HEK293 (cell line): ENCODE measurements around the gene NHSL2.

Source experiments
- BCL11A ChIP-seq: fragments of 450-650 bp; formaldehyde crosslinking; IDR thresholded peaks from 2 replicates; pipeline ENCODE4 v1.5.1; 2016; ENCODE audit warnings: low read depth, missing biosample characterization, missing genetic modification characterization
- BCL11B ChIP-seq: fragments of 450-650 bp; formaldehyde crosslinking; IDR thresholded peaks from 2 replicates; pipeline ENCODE4 v1.5.1; 2016; ENCODE audit warnings: low read depth, missing biosample characterization, missing genetic modification characterization
- KLF10 ChIP-seq: fragments of 450-650 bp; IDR thresholded peaks from 2 replicates; pipeline ENCODE4 v1.5.1; 2018; ENCODE audit warnings: missing biosample characterization, mild to moderate bottlenecking, missing genetic modification characterization
- KLF8 ChIP-seq: fragments of 450-650 bp; formaldehyde crosslinking; IDR thresholded peaks from 2 replicates; pipeline ENCODE4 v1.5.1; 2016; ENCODE audit warnings: missing biosample characterization, missing genetic modification characterization
- MEIS1 ChIP-seq: sonication (generic); formaldehyde crosslinking; IDR thresholded peaks from 2 replicates; pipeline ENCODE4 v1.8.1; 2022; ENCODE audit warnings: missing genetic modification reagents, mild to moderate bottlenecking, borderline replicate concordance
- OSR2 ChIP-seq: fragments of 450-650 bp; formaldehyde crosslinking; IDR thresholded peaks from 2 replicates; pipeline ENCODE4 v1.5.1; 2016; ENCODE audit warnings: missing biosample characterization, missing genetic modification characterization
- PRDM10 ChIP-seq: fragments of 450-650 bp; formaldehyde crosslinking; IDR thresholded peaks from 2 replicates; pipeline ENCODE4 v1.5.1; 2016; ENCODE audit warnings: missing biosample characterization, missing genetic modification characterization
- ZBTB1 ChIP-seq: fragments of 450-650 bp; formaldehyde crosslinking; IDR thresholded peaks from 2 replicates; pipeline ENCODE4 v1.5.1; 2016; ENCODE audit warnings: missing biosample characterization, missing genetic modification characterization
- ZBTB17 ChIP-seq: fragments of 450-650 bp; formaldehyde crosslinking; IDR thresholded peaks from 2 replicates; pipeline ENCODE4 v1.5.1; 2016; ENCODE audit warnings: missing biosample characterization, missing genetic modification characterization
- ZNF121 ChIP-seq: fragments of 450-650 bp; formaldehyde crosslinking; IDR thresholded peaks from 2 replicates; pipeline ENCODE4 v1.5.1; 2016; ENCODE audit warnings: missing biosample characterization, missing genetic modification characterization
- ZNF132 ChIP-seq: fragments of 450-650 bp; formaldehyde crosslinking; IDR thresholded peaks from 2 replicates; pipeline ENCODE4 v1.5.1; 2017; ENCODE audit warnings: missing biosample characterization, missing genetic modification characterization, borderline replicate concordance
- ZNF175 ChIP-seq: fragments of 450-650 bp; formaldehyde crosslinking; IDR thresholded peaks from 2 replicates; pipeline ENCODE4 v1.5.1; 2016; ENCODE audit warnings: missing biosample characterization, missing genetic modification characterization
- ZNF211 ChIP-seq: fragments of 450-650 bp; formaldehyde crosslinking; IDR thresholded peaks from 2 replicates; pipeline ENCODE4 v1.5.1; 2016; ENCODE audit warnings: low read depth, missing biosample characterization, missing genetic modification characterization
- ZNF214 ChIP-seq: fragments of 450-650 bp; formaldehyde crosslinking; IDR thresholded peaks from 2 replicates; pipeline ENCODE4 v1.5.1; 2017; ENCODE audit warnings: missing biosample characterization, mild to moderate bottlenecking, missing genetic modification characterization, borderline replicate concordance
- ZNF302 ChIP-seq: fragments of 450-650 bp; formaldehyde crosslinking; IDR thresholded peaks from 2 replicates; pipeline ENCODE4 v1.5.1; 2016; ENCODE audit warnings: missing biosample characterization, missing genetic modification characterization, low read depth
- ZNF341 ChIP-seq: fragments of 450-650 bp; formaldehyde crosslinking; IDR thresholded peaks from 2 replicates; pipeline ENCODE4; 2016; ENCODE audit warnings: low read depth, missing biosample characterization, missing genetic modification characterization
- ZNF362 ChIP-seq: fragments of 450-650 bp; formaldehyde crosslinking; IDR thresholded peaks from 2 replicates; pipeline ENCODE4 v1.5.1; 2016; ENCODE audit warnings: missing biosample characterization, missing genetic modification characterization
- ZNF391 ChIP-seq: fragments of 450-650 bp; formaldehyde crosslinking; IDR thresholded peaks from 2 replicates; pipeline ENCODE4 v1.5.1; 2016; ENCODE audit warnings: low read depth, missing biosample characterization, missing genetic modification characterization, borderline replicate concordance
- ZNF433 ChIP-seq: fragments of 450-650 bp; formaldehyde crosslinking; IDR thresholded peaks from 2 replicates; pipeline ENCODE4 v1.5.1; 2016; ENCODE audit warnings: missing biosample characterization, missing genetic modification characterization, low read depth
- ZNF48 ChIP-seq: fragments of 450-650 bp; formaldehyde crosslinking; IDR thresholded peaks from 2 replicates; pipeline ENCODE4 v1.5.1; 2016; ENCODE audit warnings: missing biosample characterization, missing genetic modification characterization
- ZNF513 ChIP-seq: fragments of 450-650 bp; IDR thresholded peaks from 2 replicates; pipeline ENCODE4 v1.5.1; 2018; ENCODE audit warnings: missing biosample characterization, missing genetic modification characterization
- ZNF544 ChIP-seq: fragments of 450-650 bp; formaldehyde crosslinking; IDR thresholded peaks from 2 replicates; pipeline ENCODE4 v1.5.0; 2017; ENCODE audit warnings: missing biosample characterization, missing genetic modification characterization
- ZNF560 ChIP-seq: fragments of 450-650 bp; formaldehyde crosslinking; IDR thresholded peaks from 2 replicates; pipeline ENCODE4 v1.5.1; 2017; ENCODE audit warnings: missing biosample characterization, missing genetic modification characterization, borderline replicate concordance
- ZNF629 ChIP-seq: fragments of 450-650 bp; formaldehyde crosslinking; IDR thresholded peaks from 2 replicates; pipeline ENCODE4 v1.5.1; 2017; ENCODE audit warnings: missing biosample characterization, missing genetic modification characterization
- ZNF701 ChIP-seq: fragments of 450-650 bp; formaldehyde crosslinking; IDR thresholded peaks from 2 replicates; pipeline ENCODE4 v1.5.1; 2016; ENCODE audit warnings: missing biosample characterization, missing genetic modification characterization
- ZNF76 ChIP-seq: fragments of 450-650 bp; formaldehyde crosslinking; IDR thresholded peaks from 2 replicates; pipeline ENCODE4; 2016; ENCODE audit warnings: low read depth, missing biosample characterization, missing genetic modification characterization, borderline replicate concordance
- ZNF777 ChIP-seq: fragments of 450-650 bp; formaldehyde crosslinking; IDR thresholded peaks from 2 replicates; pipeline ENCODE4 v1.5.1; 2017; ENCODE audit warnings: missing biosample characterization, missing genetic modification characterization, borderline replicate concordance
- ZSCAN16 ChIP-seq: fragments of 450-650 bp; formaldehyde crosslinking; IDR thresholded peaks from 2 replicates; pipeline ENCODE4 v1.5.1; 2016; ENCODE audit warnings: missing biosample characterization, missing genetic modification characterization
- TF ChIP-seq, protein P1 (sequence below): fragments of 450-650 bp; formaldehyde crosslinking; optimal IDR thresholded peaks from 2 replicates; pipeline ENCODE3; 2016; ENCODE audit warnings: missing biosample characterization, mild to moderate bottlenecking, missing genetic modification characterization
- TF ChIP-seq, protein P2 (sequence below): fragments of 450-650 bp; formaldehyde crosslinking; IDR thresholded peaks from 2 replicates; pipeline ENCODE4 v1.5.1; 2016; ENCODE audit warnings: missing biosample characterization, missing genetic modification characterization
- TF ChIP-seq, protein P3 (sequence below): fragments of 450-650 bp; formaldehyde crosslinking; IDR thresholded peaks from 2 replicates; pipeline ENCODE4 v1.5.1; 2016; ENCODE audit warnings: missing biosample characterization, missing genetic modification characterization

NHSL2 gene

DNA sequence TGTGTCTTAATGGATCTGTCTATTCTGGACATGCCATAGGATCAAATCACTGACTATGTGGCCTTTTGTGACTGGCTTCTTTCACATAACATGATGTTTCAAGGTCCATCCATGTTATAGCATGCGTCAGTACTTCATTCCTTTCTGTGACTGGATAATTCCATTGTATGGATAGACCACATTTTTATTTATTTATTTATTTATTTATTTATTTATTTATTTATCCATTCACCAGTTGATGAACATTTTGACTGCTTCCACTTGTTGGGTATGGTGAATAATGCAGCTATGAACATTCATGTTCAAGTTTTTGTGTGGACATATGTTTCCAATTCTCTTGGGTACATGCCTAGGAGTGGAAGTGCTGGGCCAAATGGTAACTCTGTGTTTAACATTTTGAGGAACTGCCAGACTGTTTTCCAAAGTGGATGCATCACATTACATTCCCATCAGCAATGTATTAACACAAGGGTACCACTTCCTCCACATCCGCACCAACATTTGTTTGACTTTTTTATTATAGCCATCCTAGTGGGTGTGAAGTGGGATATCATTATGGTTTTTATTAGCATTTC, 207.1 kb downstream of the NHSL2 start (continued):
- TF ChIP-seq, protein P1, sequence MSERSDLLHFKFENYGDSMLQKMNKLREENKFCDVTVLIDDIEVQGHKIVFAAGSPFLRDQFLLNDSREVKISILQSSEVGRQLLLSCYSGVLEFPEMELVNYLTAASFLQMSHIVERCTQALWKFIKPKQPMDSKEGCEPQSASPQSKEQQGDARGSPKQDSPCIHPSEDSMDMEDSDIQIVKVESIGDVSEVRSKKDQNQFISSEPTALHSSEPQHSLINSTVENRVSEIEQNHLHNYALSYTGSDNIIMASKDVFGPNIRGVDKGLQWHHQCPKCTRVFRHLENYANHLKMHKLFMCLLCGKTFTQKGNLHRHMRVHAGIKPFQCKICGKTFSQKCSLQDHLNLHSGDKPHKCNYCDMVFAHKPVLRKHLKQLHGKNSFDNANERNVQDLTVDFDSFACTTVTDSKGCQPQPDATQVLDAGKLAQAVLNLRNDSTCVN (tag by site-specific recombination): no peak
- TF ChIP-seq, protein P2, sequence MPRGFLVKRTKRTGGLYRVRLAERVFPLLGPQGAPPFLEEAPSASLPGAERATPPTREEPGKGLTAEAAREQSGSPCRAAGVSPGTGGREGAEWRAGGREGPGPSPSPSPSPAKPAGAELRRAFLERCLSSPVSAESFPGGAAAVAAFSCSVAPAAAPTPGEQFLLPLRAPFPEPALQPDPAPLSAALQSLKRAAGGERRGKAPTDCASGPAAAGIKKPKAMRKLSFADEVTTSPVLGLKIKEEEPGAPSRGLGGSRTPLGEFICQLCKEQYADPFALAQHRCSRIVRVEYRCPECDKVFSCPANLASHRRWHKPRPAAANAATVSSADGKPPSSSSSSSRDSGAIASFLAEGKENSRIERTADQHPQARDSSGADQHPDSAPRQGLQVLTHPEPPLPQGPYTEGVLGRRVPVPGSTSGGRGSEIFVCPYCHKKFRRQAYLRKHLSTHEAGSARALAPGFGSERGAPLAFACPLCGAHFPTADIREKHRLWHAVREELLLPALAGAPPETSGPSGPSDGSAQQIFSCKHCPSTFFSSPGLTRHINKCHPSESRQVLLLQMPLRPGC (tag by site-specific recombination): no peak
- TF ChIP-seq ZNF48 (tag by site-specific recombination) (no peak), ZNF513 (tag by site-specific recombination) (no peak), ZBTB1 (peak; percentile 72; the same call in 1 of the 2 replicates), ZNF777 (no peak), KLF8 (tag by site-specific recombination) (no peak), ZNF211 (tag by site-specific recombination) (no peak), ZNF341 (peak; percentile 49; the same call in 1 of the 2 replicates), ZNF560 (tag by site-specific recombination) (peak; percentile 94), ZNF391 (no peak), MEIS1 (CRISPR knock-in tag) (no peak), ZNF701 (no peak), BCL11A (tag by site-specific recombination) (no peak), ZNF175 (tag by site-specific recombination) (no peak), ZNF362 (no peak), ZNF121 (tag by site-specific recombination) (0 out of 2 replicates have a peak, but pooled peaks have one; percentile 14), ZNF629 (tag by site-specific recombination) (peak; percentile 72), BCL11B (tag by site-specific recombination) (no peak), ZBTB17 (tag by site-specific recombination) (no peak), KLF10 (tag by site-specific recombination) (no peak), ZNF132 (tag by site-specific recombination) (no peak), PRDM10 (no peak), ZNF302 (tag by site-specific recombination) (no peak), ZNF433 (tag by site-specific recombination) (peak; percentile 95), ZNF214 (tag by site-specific recombination) (no peak; the same call in 1 of the 2 replicates), OSR2 (tag by site-specific recombination) (no peak), ZSCAN16 (no peak), ZNF544 (tag by site-specific recombination) (no peak), ZNF76 (tag by site-specific recombination) (no peak)
- TF ChIP-seq, protein P3, sequence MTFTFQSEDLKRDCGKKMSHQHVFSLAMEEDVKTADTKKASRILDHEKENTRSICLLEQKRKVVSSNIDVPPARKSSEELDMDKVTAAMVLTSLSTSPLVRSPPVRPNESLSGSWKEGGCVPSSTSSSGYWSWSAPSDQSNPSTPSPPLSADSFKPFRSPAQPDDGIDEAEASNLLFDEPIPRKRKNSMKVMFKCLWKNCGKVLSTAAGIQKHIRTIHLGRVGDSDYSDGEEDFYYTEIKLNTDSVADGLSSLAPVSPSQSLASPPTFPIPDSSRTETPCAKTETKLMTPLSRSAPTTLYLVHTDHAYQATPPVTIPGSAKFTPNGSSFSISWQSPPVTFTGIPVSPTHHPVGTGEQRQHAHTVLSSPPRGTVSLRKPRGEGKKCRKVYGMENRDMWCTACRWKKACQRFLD (tag by site-specific recombination): peak; percentile 64; the same call in 1 of the 2 replicates
